Liver (tissue), 3 donors: ENCODE measurements around the gene PLPPR5.

ENCODE experiments used
- GABPA ChIP-seq, 2 donors: IDR thresholded peaks in 1 of 2; conservative IDR thresholded peaks in 1 of 2; 2 replicates each; pipeline ENCODE4 v1.6.1; 2016; ENCODE audit warnings: antibody characterized with exemption in 2 of 2, mild to moderate bottlenecking in 1 of 2, moderate library complexity in 1 of 2
- HNF4A ChIP-seq, 2 donors: conservative IDR thresholded peaks; 2 replicates each; pipeline ENCODE4 v1.6.1; 2016; ENCODE audit warnings: antibody characterized with exemption in 2 of 2, mild to moderate bottlenecking in 2 of 2
- NR2F2 ChIP-seq: IDR thresholded peaks from 2 replicates; pipeline ENCODE4 v1.6.1; 2016; ENCODE audit warnings: antibody characterized with exemption
- SP1 ChIP-seq: IDR thresholded peaks from 2 replicates; pipeline ENCODE4 v1.6.1; 2018; ENCODE audit warnings: antibody characterized with exemption, mild to moderate bottlenecking
- TAF1 ChIP-seq: conservative IDR thresholded peaks from 2 replicates; pipeline ENCODE4 v1.6.1; 2016; ENCODE audit warnings: antibody characterized with exemption, mild to moderate bottlenecking
- TF ChIP-seq, protein P1 (sequence below): fragments of 150-350 bp; IDR thresholded peaks from 2 replicates; pipeline ENCODE4 v1.5.1; 2017; ENCODE audit warnings: improper control_type of control experiment, low read depth, low read length; ENCODE audit not compliant: missing input control
- TF ChIP-seq, protein P2 (sequence below): IDR thresholded peaks from 2 replicates; pipeline ENCODE4 v1.6.1; 2016; ENCODE audit warnings: antibody characterized with exemption, mild to moderate bottlenecking
- TF ChIP-seq, protein P3 (sequence below): IDR thresholded peaks from 2 replicates; pipeline ENCODE4 v1.6.1; 2016; ENCODE audit warnings: antibody characterized with exemption
- TF ChIP-seq, protein P4 (sequence below): IDR thresholded peaks from 2 replicates; pipeline ENCODE4 v1.6.1; 2016; ENCODE audit warnings: antibody characterized with exemption
- donor health status: healthy.
- donor health status: healthy.

DNA sequence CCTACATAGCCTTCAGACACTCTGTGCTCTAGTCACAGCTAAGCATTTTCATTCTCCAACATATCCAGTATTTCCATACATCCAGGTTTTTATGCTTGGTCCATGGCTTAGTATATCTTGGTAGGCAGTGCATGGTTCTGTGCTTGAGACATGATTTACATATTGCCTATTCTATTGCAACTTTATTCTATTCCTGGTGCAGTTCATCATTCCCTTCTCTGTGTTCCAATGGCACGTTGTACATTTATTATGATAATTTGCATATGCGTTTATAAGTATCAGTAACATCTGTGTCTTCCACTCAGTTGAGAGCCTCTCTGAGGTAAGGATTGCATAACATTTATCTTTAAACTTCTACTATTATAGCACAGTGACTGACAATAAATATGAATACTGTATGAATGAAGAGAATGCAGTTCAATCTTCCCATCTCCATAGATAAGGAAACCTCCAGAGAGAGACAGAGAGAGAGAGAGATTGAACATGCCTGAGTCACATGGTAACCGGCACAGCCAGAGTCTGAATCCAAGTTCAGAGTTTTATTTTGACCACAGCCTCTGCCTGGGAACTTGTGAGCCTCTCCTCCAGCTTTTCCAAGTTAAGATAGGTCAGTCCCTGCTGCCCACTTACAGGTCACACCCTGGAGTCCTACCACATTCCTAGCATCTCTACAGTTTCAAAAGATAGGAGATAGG, 41.5 kb downstream of the PLPPR5 start:
- TF ChIP-seq TAF1 (no peak), HNF4A (conservative IDR thresholded peaks at IDR 0.05) (no peak), NR2F2 (no peak), SP1 (no peak), GABPA (IDR thresholded peaks at IDR 0.05 in 1 of 2, conservative IDR thresholded peaks at IDR 0.05 in 1 of 2) (no peak)
- TF ChIP-seq, protein P1, sequence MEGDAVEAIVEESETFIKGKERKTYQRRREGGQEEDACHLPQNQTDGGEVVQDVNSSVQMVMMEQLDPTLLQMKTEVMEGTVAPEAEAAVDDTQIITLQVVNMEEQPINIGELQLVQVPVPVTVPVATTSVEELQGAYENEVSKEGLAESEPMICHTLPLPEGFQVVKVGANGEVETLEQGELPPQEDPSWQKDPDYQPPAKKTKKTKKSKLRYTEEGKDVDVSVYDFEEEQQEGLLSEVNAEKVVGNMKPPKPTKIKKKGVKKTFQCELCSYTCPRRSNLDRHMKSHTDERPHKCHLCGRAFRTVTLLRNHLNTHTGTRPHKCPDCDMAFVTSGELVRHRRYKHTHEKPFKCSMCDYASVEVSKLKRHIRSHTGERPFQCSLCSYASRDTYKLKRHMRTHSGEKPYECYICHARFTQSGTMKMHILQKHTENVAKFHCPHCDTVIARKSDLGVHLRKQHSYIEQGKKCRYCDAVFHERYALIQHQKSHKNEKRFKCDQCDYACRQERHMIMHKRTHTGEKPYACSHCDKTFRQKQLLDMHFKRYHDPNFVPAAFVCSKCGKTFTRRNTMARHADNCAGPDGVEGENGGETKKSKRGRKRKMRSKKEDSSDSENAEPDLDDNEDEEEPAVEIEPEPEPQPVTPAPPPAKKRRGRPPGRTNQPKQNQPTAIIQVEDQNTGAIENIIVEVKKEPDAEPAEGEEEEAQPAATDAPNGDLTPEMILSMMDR: no peak
- TF ChIP-seq, protein P2, sequence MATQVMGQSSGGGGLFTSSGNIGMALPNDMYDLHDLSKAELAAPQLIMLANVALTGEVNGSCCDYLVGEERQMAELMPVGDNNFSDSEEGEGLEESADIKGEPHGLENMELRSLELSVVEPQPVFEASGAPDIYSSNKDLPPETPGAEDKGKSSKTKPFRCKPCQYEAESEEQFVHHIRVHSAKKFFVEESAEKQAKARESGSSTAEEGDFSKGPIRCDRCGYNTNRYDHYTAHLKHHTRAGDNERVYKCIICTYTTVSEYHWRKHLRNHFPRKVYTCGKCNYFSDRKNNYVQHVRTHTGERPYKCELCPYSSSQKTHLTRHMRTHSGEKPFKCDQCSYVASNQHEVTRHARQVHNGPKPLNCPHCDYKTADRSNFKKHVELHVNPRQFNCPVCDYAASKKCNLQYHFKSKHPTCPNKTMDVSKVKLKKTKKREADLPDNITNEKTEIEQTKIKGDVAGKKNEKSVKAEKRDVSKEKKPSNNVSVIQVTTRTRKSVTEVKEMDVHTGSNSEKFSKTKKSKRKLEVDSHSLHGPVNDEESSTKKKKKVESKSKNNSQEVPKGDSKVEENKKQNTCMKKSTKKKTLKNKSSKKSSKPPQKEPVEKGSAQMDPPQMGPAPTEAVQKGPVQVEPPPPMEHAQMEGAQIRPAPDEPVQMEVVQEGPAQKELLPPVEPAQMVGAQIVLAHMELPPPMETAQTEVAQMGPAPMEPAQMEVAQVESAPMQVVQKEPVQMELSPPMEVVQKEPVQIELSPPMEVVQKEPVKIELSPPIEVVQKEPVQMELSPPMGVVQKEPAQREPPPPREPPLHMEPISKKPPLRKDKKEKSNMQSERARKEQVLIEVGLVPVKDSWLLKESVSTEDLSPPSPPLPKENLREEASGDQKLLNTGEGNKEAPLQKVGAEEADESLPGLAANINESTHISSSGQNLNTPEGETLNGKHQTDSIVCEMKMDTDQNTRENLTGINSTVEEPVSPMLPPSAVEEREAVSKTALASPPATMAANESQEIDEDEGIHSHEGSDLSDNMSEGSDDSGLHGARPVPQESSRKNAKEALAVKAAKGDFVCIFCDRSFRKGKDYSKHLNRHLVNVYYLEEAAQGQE: no peak
- TF ChIP-seq, protein P3, sequence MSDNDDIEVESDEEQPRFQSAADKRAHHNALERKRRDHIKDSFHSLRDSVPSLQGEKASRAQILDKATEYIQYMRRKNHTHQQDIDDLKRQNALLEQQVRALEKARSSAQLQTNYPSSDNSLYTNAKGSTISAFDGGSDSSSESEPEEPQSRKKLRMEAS: no peak
- TF ChIP-seq, protein P4, sequence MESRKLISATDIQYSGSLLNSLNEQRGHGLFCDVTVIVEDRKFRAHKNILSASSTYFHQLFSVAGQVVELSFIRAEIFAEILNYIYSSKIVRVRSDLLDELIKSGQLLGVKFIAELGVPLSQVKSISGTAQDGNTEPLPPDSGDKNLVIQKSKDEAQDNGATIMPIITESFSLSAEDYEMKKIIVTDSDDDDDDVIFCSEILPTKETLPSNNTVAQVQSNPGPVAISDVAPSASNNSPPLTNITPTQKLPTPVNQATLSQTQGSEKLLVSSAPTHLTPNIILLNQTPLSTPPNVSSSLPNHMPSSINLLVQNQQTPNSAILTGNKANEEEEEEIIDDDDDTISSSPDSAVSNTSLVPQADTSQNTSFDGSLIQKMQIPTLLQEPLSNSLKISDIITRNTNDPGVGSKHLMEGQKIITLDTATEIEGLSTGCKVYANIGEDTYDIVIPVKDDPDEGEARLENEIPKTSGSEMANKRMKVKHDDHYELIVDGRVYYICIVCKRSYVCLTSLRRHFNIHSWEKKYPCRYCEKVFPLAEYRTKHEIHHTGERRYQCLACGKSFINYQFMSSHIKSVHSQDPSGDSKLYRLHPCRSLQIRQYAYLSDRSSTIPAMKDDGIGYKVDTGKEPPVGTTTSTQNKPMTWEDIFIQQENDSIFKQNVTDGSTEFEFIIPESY: no peak
